Measurements from ENCODE around the gene IRF3.

IRF3 gene

DNA sequence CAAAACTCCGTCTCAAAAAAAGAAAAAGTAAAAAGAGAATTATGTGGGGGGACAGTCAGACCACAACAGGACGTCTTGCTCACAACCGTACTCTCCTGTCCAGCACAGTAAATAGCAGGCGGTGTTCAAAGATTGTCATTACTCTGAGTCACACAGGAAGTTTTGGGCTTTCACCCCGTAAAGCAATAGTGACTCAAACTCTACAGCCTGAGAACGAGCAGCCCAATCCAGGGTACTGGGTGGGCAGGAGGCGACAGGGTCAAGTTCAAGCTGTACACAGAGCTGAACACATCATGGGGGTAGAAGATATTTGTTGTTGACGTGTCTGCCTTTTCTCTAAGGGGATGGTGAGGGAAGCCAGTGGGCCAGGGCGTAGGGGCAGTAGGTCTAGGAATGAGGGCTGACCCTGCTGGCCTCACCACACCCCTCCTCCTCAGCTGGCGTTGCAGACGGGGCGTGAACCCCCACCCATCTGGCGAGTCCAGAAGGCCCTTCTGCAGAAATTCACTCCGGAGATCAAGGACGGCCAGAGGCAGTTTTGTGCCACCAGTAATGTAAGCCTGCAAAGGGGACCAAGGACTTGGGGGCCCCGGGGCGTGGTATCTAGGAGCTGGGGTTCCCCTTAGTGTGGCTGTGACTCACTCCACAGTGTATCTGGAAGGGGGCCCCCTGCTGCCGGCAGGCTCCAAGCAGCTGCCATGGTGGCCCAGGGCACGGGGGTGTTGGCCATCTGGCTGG, 51.4 kb downstream of the IRF3 start:
- DNase-seq, result peak; percentile 21 to 38

DNA sequence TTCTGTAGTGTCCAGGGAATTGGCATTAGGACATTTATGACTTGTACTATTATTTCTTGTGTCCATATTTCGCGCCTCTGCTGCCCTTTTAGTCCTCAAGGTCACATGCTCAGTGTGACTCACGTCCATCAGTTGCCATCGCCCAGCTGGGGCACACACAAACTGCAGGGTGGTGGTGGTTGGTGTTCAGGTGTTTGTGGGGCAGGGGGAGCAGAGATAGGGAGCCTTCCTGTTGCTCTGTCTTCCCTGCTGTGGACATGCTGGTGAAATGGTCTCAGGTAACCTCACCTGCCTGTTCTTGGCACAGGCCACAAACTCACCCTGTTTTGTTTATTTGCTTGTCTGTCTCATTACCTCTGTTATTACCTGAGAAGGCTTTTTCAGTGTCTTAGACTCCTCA, 52.3 kb downstream of the IRF3 start:
- no peak for DNase-seq

All from activated CD4-positive, alpha-beta T cell treated with anti-CD3 and anti-CD28 coated beads, Interleukin-2, amount 50 U/mL, for 48 hours (primary cell).